ENCODE results near the gene RYR1.
A peak's percentile ranks its signal among the peaks of the same experiment; 100 is the strongest.

The RYR1 gene

DNA sequence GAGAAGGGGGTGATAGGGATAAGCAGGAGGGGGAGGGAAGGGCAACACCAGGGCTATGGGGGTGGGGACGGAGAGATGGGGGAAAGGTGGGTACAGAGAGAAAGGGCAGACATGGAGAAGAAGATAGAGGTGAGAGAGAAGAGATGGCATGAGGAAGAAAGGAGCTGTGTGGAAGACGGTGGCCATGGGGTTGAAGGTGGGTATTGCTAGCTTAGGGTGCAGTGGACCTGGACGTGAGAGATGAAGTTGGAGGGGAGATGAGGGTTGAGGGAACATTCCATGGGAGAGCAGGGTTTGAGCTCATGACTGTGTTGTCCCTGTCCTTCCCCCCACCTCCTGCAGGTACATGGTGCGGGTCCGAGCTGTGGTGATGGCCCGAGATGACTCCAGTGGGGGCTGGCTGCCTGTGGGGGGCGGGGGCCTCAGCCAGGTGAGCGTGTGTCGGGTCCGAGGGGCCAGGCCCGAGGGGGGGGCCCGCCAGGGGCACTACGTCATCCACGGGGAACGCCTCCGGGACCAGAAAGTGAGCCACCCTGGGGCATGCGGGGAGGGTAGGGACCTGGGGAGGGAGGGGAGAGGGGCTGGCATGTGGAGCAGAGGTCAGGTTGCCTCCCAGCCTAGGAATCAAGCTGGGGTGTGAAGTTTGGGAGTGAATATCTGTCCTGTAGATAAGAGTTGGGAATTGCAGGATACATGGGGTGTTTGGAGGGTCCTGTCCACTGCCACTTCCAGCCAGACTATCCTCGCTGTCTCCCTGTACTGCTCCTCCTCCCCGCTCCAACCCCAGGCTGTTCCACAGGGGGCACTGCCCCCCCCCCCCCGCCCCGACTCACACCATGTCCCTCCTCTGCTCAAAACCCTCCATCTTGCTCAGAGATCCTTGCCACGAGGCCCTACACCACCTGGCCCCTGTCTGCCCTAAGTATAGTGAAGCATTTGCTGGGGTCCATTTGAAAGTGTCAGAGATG lies 43.2 kb upstream of the RYR1 start:
- H2AFZ ChIP-seq (ENCODE audit: low read depth, low read length) = no peak overlapping the region
- H3K4me2 ChIP-seq (ENCODE audit: low read length) = peak overlapping the region; percentile 88
- H3K27me3 ChIP-seq (ENCODE audit: low read depth, low read length) = no peaks in the 10 kb centered on the region
- no peak overlapping the region for H3K9ac ChIP-seq (ENCODE audit: low read length)
- no peaks in the 10 kb centered on the region for H3K9me3 ChIP-seq (ENCODE audit: insufficient read depth, low read length)
- no peak for TF ChIP-seq EZH2phosphoT487 (IDR thresholded peaks at IDR 0.05; ENCODE audit: low read depth)
- TF ChIP-seq, protein P1, sequence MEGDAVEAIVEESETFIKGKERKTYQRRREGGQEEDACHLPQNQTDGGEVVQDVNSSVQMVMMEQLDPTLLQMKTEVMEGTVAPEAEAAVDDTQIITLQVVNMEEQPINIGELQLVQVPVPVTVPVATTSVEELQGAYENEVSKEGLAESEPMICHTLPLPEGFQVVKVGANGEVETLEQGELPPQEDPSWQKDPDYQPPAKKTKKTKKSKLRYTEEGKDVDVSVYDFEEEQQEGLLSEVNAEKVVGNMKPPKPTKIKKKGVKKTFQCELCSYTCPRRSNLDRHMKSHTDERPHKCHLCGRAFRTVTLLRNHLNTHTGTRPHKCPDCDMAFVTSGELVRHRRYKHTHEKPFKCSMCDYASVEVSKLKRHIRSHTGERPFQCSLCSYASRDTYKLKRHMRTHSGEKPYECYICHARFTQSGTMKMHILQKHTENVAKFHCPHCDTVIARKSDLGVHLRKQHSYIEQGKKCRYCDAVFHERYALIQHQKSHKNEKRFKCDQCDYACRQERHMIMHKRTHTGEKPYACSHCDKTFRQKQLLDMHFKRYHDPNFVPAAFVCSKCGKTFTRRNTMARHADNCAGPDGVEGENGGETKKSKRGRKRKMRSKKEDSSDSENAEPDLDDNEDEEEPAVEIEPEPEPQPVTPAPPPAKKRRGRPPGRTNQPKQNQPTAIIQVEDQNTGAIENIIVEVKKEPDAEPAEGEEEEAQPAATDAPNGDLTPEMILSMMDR (IDR thresholded peaks at IDR 0.05; ENCODE audit: low read depth, low read length) = no peak
- H3K27ac ChIP-seq (ENCODE audit: low read length) = no peak overlapping the region
- no peaks in the 10 kb centered on the region for H4K20me1 ChIP-seq (ENCODE audit: insufficient read depth, low read length)
- H3K4me3 ChIP-seq (ENCODE audit: low read length) = peak overlapping the region; percentile 86; the same call in 1 of the 2 replicates
- H3K79me2 ChIP-seq (ENCODE audit: low read length) = no peaks in the 10 kb centered on the region
- H3K36me3 ChIP-seq (replicated peaks; ENCODE audit: low read depth, low read length) = peaks cover 8% of the 10 kb centered on the region
- H3K4me1 ChIP-seq (ENCODE audit: low read length) = peaks cover 5% of the 10 kb centered on the region; the same call in 1 of the 2 replicates

DNA sequence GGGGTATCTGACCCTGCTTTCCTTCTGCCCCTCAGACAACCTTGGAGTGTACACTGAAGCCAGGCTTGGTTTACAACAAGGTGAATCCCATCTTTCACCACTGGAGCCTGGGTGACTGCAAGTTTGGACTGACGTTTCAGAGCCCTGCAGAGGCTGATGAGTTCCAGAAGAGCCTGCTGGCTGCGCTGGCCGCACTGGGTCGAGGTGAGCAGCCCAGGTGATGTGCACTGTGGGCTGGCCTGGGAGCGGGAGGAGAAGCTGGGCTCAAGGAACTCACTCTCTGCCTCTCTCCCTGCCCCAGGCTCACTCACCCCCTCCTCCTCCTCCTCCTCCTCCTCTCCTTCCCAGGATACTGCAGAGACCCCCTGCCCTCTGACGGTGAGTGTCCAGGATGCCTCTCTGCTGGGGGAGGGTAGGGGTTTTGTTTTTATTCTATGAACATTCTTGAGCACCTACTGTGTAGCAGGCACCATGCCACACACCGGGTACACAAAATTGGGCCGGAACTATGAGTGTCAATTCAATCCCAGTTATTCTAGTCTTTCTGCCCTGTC lies 41.5 kb upstream of the RYR1 start:
- H3K27me3 ChIP-seq (ENCODE audit: low read depth, low read length) = no peaks in the 10 kb centered on the region
- H3K4me3 ChIP-seq (ENCODE audit: low read length) = no peak overlapping the region
- H2AFZ ChIP-seq (ENCODE audit: low read depth, low read length) = no peak overlapping the region
- no peak overlapping the region for H3K9ac ChIP-seq (ENCODE audit: low read length)
- H4K20me1 ChIP-seq (ENCODE audit: insufficient read depth, low read length) = no peaks in the 10 kb centered on the region
- H3K4me2 ChIP-seq (ENCODE audit: low read length) = no peak overlapping the region
- TF ChIP-seq, protein P1 (IDR thresholded peaks at IDR 0.05; ENCODE audit: low read depth, low read length) = no peak
- TF ChIP-seq EZH2phosphoT487 (IDR thresholded peaks at IDR 0.05; ENCODE audit: low read depth) = no peak
- H3K9me3 ChIP-seq (ENCODE audit: insufficient read depth, low read length) = no peaks in the 10 kb centered on the region
- no peaks in the 10 kb centered on the region for H3K36me3 ChIP-seq (replicated peaks; ENCODE audit: low read depth, low read length)
- H3K27ac ChIP-seq (ENCODE audit: low read length) = no peak overlapping the region
- peaks cover 5% of the 10 kb centered on the region; the same call in 1 of the 2 replicates for H3K4me1 ChIP-seq (ENCODE audit: low read length)
- H3K79me2 ChIP-seq (ENCODE audit: low read length) = no peaks in the 10 kb centered on the region

GRCh38 chr19:38392707-38393308 lies 40.7 kb upstream of the RYR1 start:
- no peak overlapping the region for H3K4me2 ChIP-seq (ENCODE audit: low read length)
- no peaks in the 10 kb centered on the region for H3K9me3 ChIP-seq (ENCODE audit: insufficient read depth, low read length)
- no peaks in the 10 kb centered on the region for H3K79me2 ChIP-seq (ENCODE audit: low read length)
- TF ChIP-seq EZH2phosphoT487 (IDR thresholded peaks at IDR 0.05; ENCODE audit: low read depth) = no peak
- TF ChIP-seq, protein P1 (IDR thresholded peaks at IDR 0.05; ENCODE audit: low read depth, low read length) = no peak
- no peak overlapping the region for H3K4me3 ChIP-seq (ENCODE audit: low read length)
- no peak overlapping the region for H3K27ac ChIP-seq (ENCODE audit: low read length)
- H2AFZ ChIP-seq (ENCODE audit: low read depth, low read length) = no peak overlapping the region
- no peaks in the 10 kb centered on the region for H4K20me1 ChIP-seq (ENCODE audit: insufficient read depth, low read length)
- no peaks in the 10 kb centered on the region; the same call in 1 of the 2 replicates for H3K4me1 ChIP-seq (ENCODE audit: low read length)
- no peaks in the 10 kb centered on the region for H3K27me3 ChIP-seq (ENCODE audit: low read depth, low read length)
- H3K36me3 ChIP-seq (replicated peaks; ENCODE audit: low read depth, low read length) = no peaks in the 10 kb centered on the region
- no peak overlapping the region for H3K9ac ChIP-seq (ENCODE audit: low read length)

DNA sequence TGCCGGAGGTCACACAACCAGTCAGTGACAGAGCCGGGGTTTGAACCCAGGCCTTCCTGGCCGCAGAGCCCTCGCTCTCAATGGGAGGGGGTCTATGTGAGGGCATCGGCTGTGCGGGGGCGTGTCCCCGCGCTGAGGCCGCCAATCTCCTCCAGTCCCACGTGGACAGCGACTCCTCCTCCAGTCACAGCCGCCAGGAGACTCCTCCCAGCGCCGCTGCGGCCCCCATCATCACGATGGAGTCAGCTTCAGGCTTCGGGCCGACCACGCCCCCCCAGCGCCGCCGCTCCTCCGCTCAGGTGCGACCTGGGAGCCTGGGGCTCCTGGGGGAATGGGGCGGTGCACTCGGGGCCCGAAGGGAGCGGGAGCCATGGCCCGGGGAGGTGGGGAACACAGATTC lies 39.0 kb upstream of the RYR1 start:
- H3K79me2 ChIP-seq (ENCODE audit: low read length) = no peaks in the 10 kb centered on the region
- H2AFZ ChIP-seq (ENCODE audit: low read depth, low read length) = no peak overlapping the region
- no peaks in the 10 kb centered on the region for H3K36me3 ChIP-seq (replicated peaks; ENCODE audit: low read depth, low read length)
- H3K4me3 ChIP-seq (ENCODE audit: low read length) = no peak overlapping the region
- no peaks in the 10 kb centered on the region for H3K4me1 ChIP-seq (ENCODE audit: low read length)
- no peaks in the 10 kb centered on the region for H4K20me1 ChIP-seq (ENCODE audit: insufficient read depth, low read length)
- no peaks in the 10 kb centered on the region for H3K9me3 ChIP-seq (ENCODE audit: insufficient read depth, low read length)
- H3K27me3 ChIP-seq (ENCODE audit: low read depth, low read length) = no peaks in the 10 kb centered on the region
- no peak overlapping the region for H3K27ac ChIP-seq (ENCODE audit: low read length)
- H3K9ac ChIP-seq (ENCODE audit: low read length) = no peak overlapping the region
- no peak overlapping the region for H3K4me2 ChIP-seq (ENCODE audit: low read length)
- TF ChIP-seq EZH2phosphoT487 (IDR thresholded peaks at IDR 0.05; ENCODE audit: low read depth) = no peak
- TF ChIP-seq, protein P1 (IDR thresholded peaks at IDR 0.05; ENCODE audit: low read depth, low read length) = no peak

All from OCI-LY3 (cell line).